Measurements from ENCODE around the gene HSDL1.

The HSDL1 gene

DNA sequence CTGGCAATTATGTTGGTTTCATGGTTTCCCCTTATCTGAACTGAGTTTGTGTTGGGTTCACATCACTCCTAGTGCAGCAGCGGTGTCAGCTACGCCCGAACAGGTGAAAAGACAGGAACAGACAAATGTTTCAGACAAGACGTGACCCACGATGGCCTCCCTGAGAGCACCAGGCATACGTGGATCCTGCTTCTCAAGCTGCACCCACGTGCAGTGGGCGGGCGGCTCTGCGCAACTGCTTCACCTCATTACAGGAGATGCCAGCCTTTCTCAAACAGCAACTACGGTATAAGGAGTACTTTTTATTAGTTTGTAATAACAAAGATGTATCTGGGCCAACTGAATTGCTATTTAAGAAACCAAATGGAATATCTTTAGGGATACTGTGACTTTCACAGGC lies 69.6 kb downstream of the HSDL1 start:
- no peak for DNase-seq

- no peak for DNase-seq
Observed at GRCh38 chr16:84074721-84075120, 70.3 kb downstream of the HSDL1 start.
